Heart left ventricle (tissue), 13 donors: ENCODE measurements around the gene SHC4.
"Not testable (repeated sequence)": the region's sequence is repeated elsewhere in the genome, so short reads cannot be mapped to it uniquely, and the experiment has no call there.

Experiments used
- POLR2A ChIP-seq, 2 donors: fragments of 450-650 bp; IDR thresholded peaks; one replicate each; pipeline ENCODE4 v1.6.1; 2017; ENCODE audit warnings: antibody characterized with exemption in 2 of 2, mild to moderate bottlenecking in 2 of 2, moderate library complexity in 2 of 2
- TF ChIP-seq, protein P1 (sequence below), 12 donors: fragments of 200-600 bp; sonication (generic) in 4 of 12; IDR thresholded peaks; one replicate each; pipeline versions ENCODE4 v1.5.0 to v1.8.0; 2018 to 2022; ENCODE audit warnings: antibody characterized with exemption in 12 of 12, mild to moderate bottlenecking in 5 of 12
- donor health status: ischemic (EF 13 %, LVEDD 7.1; RV severe dilation, severe dysfunction).
- donor health status: DM: no; HTN: yes; CAD: no.
- donor health status: DM: no; HTN: no; CAD: no.
- donor health status: ischemic (EF 25% LVEDD 6.9; RV normal size, moderate dysfunction).
- donor health status: ischemic (EF 25% LVEDD 5.7; RV mildly dilated, moderate dysfunction).
- donor health status: ischemic (EF 35%, LVEDD 5.7; RV mildly dilated, moderate dysfunction).
- donor health status: nonischemic (EF 11% LVEDD 7.7; RV severe dilation, severe dysfunction).
- donor health status: DM: yes; HTN: yes; CAD: no.
- donor health status: PGD.
- donor health status: ischemic (EF 29% LVEDD 5.4; RV normal size, mild dysfunction).
- donor health status: nonischemic (EF 23%, LVEDD 6.1; RV moderate dilation, normal function).

DNA sequence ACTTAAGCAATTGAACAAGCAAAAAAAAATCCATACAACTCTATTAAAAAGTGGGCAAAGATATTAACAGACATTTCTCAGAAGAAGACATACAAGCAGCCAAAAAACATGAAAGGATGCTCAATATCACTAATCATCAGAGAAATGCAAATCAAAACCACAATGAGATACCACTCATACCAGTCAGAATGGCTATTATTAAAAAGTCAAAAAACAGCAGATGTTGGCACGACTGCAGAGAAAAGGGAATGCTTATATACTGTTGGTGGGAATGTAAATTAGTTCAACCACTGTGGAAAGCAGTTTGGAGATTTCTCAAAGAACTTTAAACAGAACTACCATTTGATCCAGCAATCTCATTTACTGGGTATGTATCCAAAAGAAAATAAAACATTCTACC, 7.2 kb upstream of the SHC4 start:
- TF ChIP-seq POLR2A (IDR thresholded peaks at IDR 0.05) = not testable (repeated sequence)
- TF ChIP-seq, protein P1, sequence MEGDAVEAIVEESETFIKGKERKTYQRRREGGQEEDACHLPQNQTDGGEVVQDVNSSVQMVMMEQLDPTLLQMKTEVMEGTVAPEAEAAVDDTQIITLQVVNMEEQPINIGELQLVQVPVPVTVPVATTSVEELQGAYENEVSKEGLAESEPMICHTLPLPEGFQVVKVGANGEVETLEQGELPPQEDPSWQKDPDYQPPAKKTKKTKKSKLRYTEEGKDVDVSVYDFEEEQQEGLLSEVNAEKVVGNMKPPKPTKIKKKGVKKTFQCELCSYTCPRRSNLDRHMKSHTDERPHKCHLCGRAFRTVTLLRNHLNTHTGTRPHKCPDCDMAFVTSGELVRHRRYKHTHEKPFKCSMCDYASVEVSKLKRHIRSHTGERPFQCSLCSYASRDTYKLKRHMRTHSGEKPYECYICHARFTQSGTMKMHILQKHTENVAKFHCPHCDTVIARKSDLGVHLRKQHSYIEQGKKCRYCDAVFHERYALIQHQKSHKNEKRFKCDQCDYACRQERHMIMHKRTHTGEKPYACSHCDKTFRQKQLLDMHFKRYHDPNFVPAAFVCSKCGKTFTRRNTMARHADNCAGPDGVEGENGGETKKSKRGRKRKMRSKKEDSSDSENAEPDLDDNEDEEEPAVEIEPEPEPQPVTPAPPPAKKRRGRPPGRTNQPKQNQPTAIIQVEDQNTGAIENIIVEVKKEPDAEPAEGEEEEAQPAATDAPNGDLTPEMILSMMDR (IDR thresholded peaks at IDR 0.05) = not testable (repeated sequence)
